Large intestine (tissue), 3 donors: ENCODE measurements around the gene GFRA4. TPM values are rescaled to one million over a fixed set of nuclear protein-coding genes. Genes with fewer than 3 reads are reported as not detected.

ENCODE experiments used
- DNase-seq, 2 donors: peaks; one replicate each; pipeline versions ENCODE4 v3.0.0 to v3.0.0-alpha.2; 2013
- H3K27ac ChIP-seq: one replicate; pipeline ENCODE4 v1.5.1; 2013; ENCODE audit warnings: low read length
- H3K27me3 ChIP-seq: 2 replicates; pipeline ENCODE4 v1.6.1; 2013; ENCODE audit warnings: low read length; ENCODE audit not compliant: control insufficient read depth, insufficient read depth
- H3K36me3 ChIP-seq: 2 replicates; pipeline ENCODE4 v1.6.1; 2013; ENCODE audit warnings: low read length; ENCODE audit not compliant: control insufficient read depth, insufficient read depth
- H3K4me1 ChIP-seq: one replicate; pipeline ENCODE4 v1.6.1; 2013; ENCODE audit warnings: low read length; ENCODE audit not compliant: control insufficient read depth, insufficient read depth
- H3K4me3 ChIP-seq: one replicate; pipeline ENCODE4 v1.5.1; 2013; ENCODE audit warnings: low read length
- H3K9me3 ChIP-seq: one replicate; pipeline ENCODE4 v1.6.1; 2013; ENCODE audit warnings: mild to moderate bottlenecking, low read depth, low read length, moderate library complexity; ENCODE audit not compliant: control insufficient read depth
- WGBS: methylation state at CpG from one replicate; pipeline ENCODE4 v1.1.5; 2013; ENCODE audit warnings: low lambda C conversion rate; ENCODE audit not compliant: insufficient coverage; 5-methylcytosine and 5-hydroxymethylcytosine counted together
- polyA plus RNA-seq: library from polyadenylated mRNA; unstranded; fragments of 120-200 nt; gene quantifications from one replicate; pipeline ENCODE4 v1.2.1, GENCODE V29; 2013

The GFRA4 gene
- polyA plus RNA-seq, 1 donor, result not detected

- no peak for DNase-seq
- WGBS, result no CpG with 5 or more reads among the region's 12 CpGs
- Histone ChIP-seq H3K27me3 (peaks cover 60% of the 10 kb centered on the region), H3K4me3 (no peak overlapping the region), H3K27ac (no peak overlapping the region), H3K4me1 (no peaks in the 10 kb centered on the region), H3K9me3 (no peaks in the 10 kb centered on the region), H3K36me3 (no peaks in the 10 kb centered on the region)
Observed at GRCh38 chr20:3661814-3662665, 1.2 kb downstream of the GFRA4 start.

DNA sequence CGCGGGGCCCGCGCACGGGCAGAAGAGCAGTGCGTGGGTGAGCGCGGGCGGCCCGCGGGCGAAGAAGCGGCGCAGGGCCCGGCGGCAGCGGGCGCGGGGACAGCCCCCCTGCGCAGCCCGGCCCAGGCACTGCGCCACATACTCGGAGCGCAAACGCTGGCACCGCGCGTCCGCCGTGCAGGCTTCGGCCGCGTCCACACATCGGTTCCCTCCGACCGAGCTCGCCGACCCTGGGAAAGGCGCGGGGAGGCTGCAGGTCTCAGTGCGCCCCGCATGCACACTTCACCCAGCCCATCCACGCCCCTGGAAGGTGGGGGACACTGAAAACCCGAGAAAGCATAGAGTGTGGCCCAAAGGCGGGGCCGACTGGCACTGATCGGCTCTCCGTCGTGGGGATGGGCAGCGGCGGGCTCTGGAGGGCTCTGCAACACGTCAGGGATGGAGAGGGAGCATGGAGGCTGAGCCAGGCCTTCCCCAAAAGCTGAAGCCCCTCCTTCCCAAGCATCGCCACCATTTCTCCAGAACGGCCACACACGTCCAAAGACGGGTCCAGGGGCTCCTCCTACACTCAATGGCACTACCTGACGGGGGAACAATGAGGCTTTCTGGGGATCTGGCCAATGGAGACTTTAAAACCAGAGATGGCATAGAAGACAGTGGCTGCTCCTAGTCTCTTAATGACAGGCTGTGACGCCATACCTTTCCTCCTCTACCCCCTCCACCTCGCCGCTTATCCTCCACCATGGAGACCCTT is 2.0 kb downstream of the GFRA4 start:
- peaks cover 60% of the 10 kb centered on the region for H3K27me3 ChIP-seq
- no peak overlapping the region for H3K4me3 ChIP-seq
- DNase-seq, result no peak
- WGBS, result 80% methylated on average over 3 of the region's 60 CpGs
- H3K4me1 ChIP-seq, result no peaks in the 10 kb centered on the region
- no peaks in the 10 kb centered on the region for H3K36me3 ChIP-seq
- no peak overlapping the region for H3K27ac ChIP-seq
- no peaks in the 10 kb centered on the region for H3K9me3 ChIP-seq

DNA sequence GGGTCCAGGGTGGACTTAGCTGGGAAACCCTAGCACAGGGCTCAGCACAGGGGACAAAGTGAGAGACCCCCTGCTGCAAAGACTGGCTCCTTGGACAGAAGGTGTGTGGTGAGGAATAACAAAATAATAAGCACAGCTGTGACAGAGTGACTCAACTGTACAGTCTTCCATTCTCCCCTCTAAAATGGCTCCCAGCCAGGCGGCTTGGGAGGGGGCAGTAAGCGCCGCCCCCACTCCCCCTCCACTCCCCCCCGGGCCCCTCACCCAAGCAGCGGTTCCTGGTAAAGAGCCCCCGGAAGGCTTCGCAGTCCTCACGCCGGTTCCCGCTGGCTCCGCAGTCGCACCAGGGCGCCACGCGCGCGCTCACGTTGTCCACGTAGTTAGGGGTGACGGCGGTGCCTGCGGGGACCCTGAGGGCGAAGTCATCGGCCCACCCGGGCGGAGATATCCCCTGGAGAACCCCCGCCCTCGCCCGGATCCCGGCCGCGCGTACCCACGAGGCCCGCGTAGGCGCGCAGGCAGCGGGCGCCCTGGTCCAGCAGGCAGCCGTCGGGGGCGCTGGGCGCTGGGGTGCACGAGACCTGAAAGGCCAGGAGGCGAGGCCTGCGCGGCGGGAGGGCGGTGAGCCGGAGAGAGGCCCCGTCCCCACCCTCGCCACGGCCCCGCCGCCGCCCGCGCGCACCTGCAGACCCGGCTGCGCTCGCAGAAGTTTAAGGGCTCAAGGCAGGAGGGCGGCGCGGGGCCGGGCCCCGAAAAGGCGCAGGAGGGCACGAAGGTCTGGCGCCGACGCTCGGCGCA is 2.7 kb downstream of the GFRA4 start:
- Histone ChIP-seq H3K27me3 (peaks cover 60% of the 10 kb centered on the region), H3K36me3 (no peaks in the 10 kb centered on the region), H3K9me3 (no peaks in the 10 kb centered on the region), H3K27ac (no peak overlapping the region), H3K4me1 (no peaks in the 10 kb centered on the region), H3K4me3 (no peak overlapping the region)
- no peak for DNase-seq
- no CpG with 5 or more reads among the region's 75 CpGs for WGBS

DNA sequence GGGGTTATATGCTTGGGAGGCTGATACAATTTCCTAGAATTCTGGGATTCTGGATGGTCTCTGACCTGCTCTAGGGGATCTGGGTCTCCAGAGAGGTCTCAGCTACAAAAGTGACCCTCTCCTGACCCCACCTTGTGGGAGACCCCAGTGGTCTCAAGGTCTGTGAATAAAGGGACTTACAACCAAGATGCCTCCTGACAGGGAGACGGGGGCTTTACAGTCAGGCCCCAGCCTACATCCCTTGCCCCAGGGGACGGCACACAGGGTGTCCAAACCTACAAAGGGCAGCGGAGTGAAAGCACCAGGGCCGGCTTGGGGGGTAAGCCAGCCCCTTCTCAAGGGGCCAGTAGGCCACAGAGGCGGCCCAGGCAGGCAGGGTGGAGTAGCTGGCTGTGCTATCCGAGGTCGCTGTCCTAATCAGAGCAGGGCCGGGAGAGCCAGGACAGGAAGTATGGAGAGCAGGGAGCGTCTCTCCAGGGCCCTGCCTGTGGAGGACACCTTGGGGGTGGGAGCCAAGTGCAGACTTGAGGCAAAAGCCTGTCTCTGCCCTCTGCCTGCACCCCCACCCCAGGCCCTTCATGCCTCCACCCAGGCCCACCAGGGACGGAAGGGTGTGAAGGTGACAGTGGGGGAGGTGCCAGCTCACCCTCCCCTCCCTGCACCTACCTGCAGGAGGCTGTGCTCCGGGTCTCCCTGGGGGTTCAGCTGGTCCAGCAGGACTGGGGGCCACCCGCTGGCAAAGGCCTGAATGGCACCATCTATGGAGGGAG is 3.5 kb downstream of the GFRA4 start:
- DNase-seq, result no peak
- WGBS, result no CpG with 5 or more reads among the region's 12 CpGs
- H3K27me3 ChIP-seq, result peaks cover 60% of the 10 kb centered on the region

DNA sequence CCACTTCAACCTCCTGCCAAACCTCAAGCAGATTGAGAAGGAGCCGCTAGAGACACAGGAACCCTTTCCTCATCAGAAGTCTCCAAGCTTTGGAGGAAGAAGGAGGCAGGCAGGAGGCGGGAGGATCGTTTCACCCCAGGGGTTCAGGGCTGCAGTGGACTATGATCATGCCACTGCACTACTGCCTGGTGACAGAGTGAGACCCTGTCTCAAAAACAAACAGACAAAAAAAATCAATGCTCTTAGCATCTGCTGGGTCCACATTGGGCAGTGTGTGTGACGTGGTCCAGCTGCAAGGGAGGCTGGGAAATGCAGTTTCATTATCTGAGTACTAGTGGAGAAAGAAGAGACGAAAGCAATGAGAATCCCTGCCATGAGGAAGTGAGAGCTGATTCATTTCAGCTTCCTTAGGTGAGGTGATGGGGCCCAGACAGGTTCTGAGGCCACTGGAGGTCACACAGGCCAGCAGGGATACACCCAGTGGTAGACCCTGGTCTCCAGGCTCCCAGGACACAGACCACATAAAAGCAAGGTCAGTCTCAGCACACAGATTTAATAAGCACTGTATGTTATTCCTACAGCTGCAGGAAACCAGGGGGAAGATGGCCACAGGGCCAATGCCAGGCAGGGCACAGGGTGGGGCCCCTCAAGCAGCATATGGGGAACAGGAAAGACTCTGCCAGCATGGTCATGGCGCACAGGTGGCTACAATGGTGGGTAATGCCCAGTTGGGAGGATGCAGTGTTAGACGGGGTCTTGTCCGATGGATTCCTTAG is 4.3 kb downstream of the GFRA4 start:
- no peak for DNase-seq

More for the DNA sequence above, 3.5 kb downstream of the GFRA4 start:
- Histone ChIP-seq H3K36me3 (no peaks in the 10 kb centered on the region), H3K4me1 (no peaks in the 10 kb centered on the region), H3K9me3 (no peaks in the 10 kb centered on the region), H3K4me3 (no peak overlapping the region), H3K27ac (no peak overlapping the region)

DNA sequence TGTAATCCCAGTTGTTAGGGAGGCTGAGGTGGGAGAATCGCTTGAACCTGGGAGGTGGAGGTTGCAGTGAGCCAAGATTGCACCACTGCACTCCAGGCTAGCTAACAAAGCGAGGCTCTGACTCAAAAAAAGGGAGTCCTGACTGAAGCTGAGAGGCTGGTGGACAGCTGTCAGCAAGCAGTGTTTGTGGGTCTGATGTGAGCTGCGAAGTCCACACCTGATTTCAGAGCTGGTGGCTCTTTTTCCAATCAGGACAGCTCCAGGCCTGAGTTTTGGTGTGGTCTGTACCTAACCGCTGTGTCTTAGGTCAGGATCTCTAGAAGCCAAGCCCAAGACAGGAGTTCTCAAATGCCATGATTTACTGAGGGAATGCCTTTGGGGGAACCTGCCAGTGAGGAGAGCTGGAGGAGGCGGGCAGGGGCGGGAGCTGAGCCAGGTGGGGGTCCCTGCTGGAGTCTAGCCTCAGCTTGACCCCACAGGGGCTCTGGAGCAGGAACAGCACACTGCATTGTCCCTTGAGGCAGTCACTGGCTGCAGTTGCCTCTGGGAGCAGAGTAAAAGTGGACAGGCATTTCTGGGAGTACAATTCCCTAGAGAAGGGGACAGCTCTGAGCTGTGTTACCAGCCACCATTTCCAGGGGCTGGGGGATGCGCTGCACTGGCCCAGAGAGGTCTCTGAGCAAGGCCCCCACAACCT is 5.0 kb downstream of the GFRA4 start:
- Histone ChIP-seq H3K27ac (no peak overlapping the region), H3K36me3 (no peaks in the 10 kb centered on the region), H3K9me3 (no peaks in the 10 kb centered on the region), H3K4me3 (no peak overlapping the region), H3K4me1 (no peaks in the 10 kb centered on the region), H3K27me3 (peaks cover 56% of the 10 kb centered on the region)
- no peak for DNase-seq
- no CpG with 5 or more reads among the region's 7 CpGs for WGBS

More for the DNA sequence above, 4.3 kb downstream of the GFRA4 start:
- no peak overlapping the region for H3K27ac ChIP-seq
- no peaks in the 10 kb centered on the region for H3K4me1 ChIP-seq
- H3K27me3 ChIP-seq, result peaks cover 60% of the 10 kb centered on the region
- H3K9me3 ChIP-seq, result no peaks in the 10 kb centered on the region
- H3K4me3 ChIP-seq, result no peak overlapping the region
- H3K36me3 ChIP-seq, result no peaks in the 10 kb centered on the region
- no CpG with 5 or more reads among the region's 8 CpGs for whole genome bisulfite sequencing

DNA sequence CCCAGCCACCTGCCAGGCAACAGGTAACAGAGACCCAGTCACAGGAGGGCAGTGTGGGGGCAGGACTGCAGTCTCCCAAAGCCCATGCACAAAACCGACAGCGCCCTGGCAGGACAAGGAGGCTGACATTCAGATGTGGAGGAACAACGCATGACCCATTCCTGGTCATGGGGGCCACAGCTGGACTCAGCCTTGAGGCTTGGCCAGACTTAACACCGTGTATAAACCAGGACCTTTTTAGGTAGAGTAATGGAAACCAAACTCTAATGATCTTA is 8.1 kb downstream of the GFRA4 start:
- WGBS, result no CpG with 5 or more reads among the region's 4 CpGs

DNA sequence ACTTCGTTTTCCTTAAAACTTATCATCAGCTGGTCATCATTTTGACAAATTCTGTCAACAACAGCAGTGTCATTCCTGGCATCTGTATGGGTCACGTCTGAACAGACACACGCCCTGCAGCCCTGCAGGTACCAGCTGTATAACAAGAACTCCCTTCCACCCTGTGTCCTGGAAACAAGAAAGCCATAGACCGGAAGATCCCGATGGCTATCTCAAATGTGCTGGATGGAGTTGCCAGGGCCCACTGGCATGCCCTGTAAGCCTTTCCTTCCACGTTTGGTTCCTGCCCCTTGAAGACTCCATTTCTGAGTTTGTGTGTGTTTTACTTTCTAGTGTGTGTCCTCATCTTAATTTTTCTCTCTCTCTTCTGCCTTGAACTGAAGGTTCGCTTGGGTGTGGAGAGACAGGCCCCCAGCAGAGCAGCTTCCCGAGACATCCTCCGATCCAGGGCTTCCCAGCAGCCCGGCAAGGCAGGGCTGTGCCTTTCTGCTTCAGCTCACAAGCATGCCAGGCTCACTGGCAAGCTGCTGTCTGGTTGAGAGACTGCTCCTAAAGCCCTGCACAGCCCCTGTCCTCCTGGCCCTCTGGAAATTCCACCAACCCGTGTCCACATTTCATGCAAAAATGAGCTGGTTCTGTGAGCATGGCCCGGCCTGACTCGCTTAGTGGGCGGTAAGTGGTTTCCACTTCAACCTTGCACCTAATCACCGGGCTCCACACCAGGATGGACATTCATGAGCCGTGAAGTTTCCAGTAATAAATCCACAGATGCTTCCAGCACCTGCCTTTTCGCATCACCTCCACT is 8.7 kb downstream of the GFRA4 start:
- H3K36me3 ChIP-seq, result peaks cover 11% of the 10 kb centered on the region
- no peak for DNase-seq
- H3K4me1 ChIP-seq, result no peaks in the 10 kb centered on the region
- peaks cover 23% of the 10 kb centered on the region for H3K27me3 ChIP-seq
- WGBS, result 67% methylated on average over 1 of the region's 17 CpGs
- no peak overlapping the region for H3K27ac ChIP-seq
- H3K9me3 ChIP-seq, result no peaks in the 10 kb centered on the region
- H3K4me3 ChIP-seq, result no peak overlapping the region

More for the DNA sequence above, 8.1 kb downstream of the GFRA4 start:
- Histone ChIP-seq H3K27ac (no peak overlapping the region), H3K36me3 (peaks cover 7% of the 10 kb centered on the region), H3K27me3 (peaks cover 28% of the 10 kb centered on the region), H3K9me3 (no peaks in the 10 kb centered on the region), H3K4me3 (no peak overlapping the region), H3K4me1 (no peaks in the 10 kb centered on the region)
- DNase-seq, result no peak
